ENCODE data around the gene FAM210A. TPM values are rescaled to one million over a fixed set of nuclear protein-coding genes. Genes with fewer than 3 reads are reported as not detected.

FAM210A gene
- total RNA-seq, 1 experiment from 2014 or later, result 17.1 TPM

GRCh38 chr18:13622751-13623150, 103.6 kb downstream of the FAM210A start:
- Mint-ChIP-seq H3K9me3 (ENCODE audit: unreplicated experiment) (no peaks in the 10 kb centered on the region), H3K36me3 (ENCODE audit: insufficient read depth, unreplicated experiment) (no peaks in the 10 kb centered on the region), H3K4me3 (ENCODE audit: unreplicated experiment) (no peak overlapping the region), H3K27me3 (ENCODE audit: insufficient read depth, unreplicated experiment) (peaks cover 6% of the 10 kb centered on the region), H3K27ac (ENCODE audit: unreplicated experiment) (no peak overlapping the region), H3K4me1 (ENCODE audit: low read depth, unreplicated experiment) (no peaks in the 10 kb centered on the region)
- intact Hi-C loops (cut with micrococcal nuclease; ENCODE audit: unreplicated experiment), result loop anchor here (10.0 kb wide), 1 partner anchor 182 kb away; no protein-coding TSS in a partner anchor
- ChIA-PET CTCF (interaction anchor here (0.5 kb wide), 1 partner anchor 508 kb away, joined by 3 read pairs; no protein-coding TSS in a partner anchor), POLR2A (no interaction called here)
- H3K36me3 ChIP-seq (ENCODE audit: control insufficient read depth, insufficient read depth, low read length), result no peaks in the 10 kb centered on the region
- BruUV-seq (replicated peaks), result no TSS peak
- H3K4me1 ChIP-seq, result no peaks in the 10 kb centered on the region
- no peak for DNase-seq
- no peaks in the 10 kb centered on the region for H3K9me3 ChIP-seq
- H3K27me3 ChIP-seq (replicated peaks; ENCODE audit: control insufficient read depth, insufficient read depth, low read length), result no peaks in the 10 kb centered on the region
- H3K4me3 ChIP-seq (ENCODE audit: low read depth, low read length), result no peak overlapping the region
- no peak for TF ChIP-seq CTCF (IDR thresholded peaks at IDR 0.05; ENCODE audit: insufficient read depth in 1 of 2, low read depth in 1 of 2, low read length in 1 of 2, severe bottlenecking in 1 of 2, unreplicated experiment in 1 of 2)

- no peaks in the 10 kb centered on the region for H3K36me3 Mint-ChIP-seq (ENCODE audit: insufficient read depth, unreplicated experiment)
- TF ChIP-seq CTCF (IDR thresholded peaks at IDR 0.05; ENCODE audit: insufficient read depth in 1 of 2, low read depth in 1 of 2, low read length in 1 of 2, severe bottlenecking in 1 of 2, unreplicated experiment in 1 of 2), result no peak
- CTCF ChIA-PET, result interaction anchor here (0.7 kb wide), 1 partner anchor 66 kb away, joined by 5 read pairs; no protein-coding TSS in a partner anchor
- no TSS peak for BruUV-seq (replicated peaks)
- no peaks in the 10 kb centered on the region for H3K4me1 Mint-ChIP-seq (ENCODE audit: low read depth, unreplicated experiment)
- H3K27me3 ChIP-seq (replicated peaks; ENCODE audit: control insufficient read depth, insufficient read depth, low read length), result no peaks in the 10 kb centered on the region
- no peaks in the 10 kb centered on the region for H3K9me3 Mint-ChIP-seq (ENCODE audit: unreplicated experiment)
- no peak overlapping the region for H3K4me3 ChIP-seq (ENCODE audit: low read depth, low read length)
- H3K9me3 ChIP-seq, result no peaks in the 10 kb centered on the region
- no peak for DNase-seq
- intact Hi-C loops (cut with micrococcal nuclease; ENCODE audit: unreplicated experiment), result loop anchor here (10.0 kb wide), 1 partner anchor 183 kb away; no protein-coding TSS in a partner anchor
- H3K4me1 ChIP-seq, result no peaks in the 10 kb centered on the region
- POLR2A ChIA-PET, result no interaction called here
- no peaks in the 10 kb centered on the region for H3K36me3 ChIP-seq (ENCODE audit: control insufficient read depth, insufficient read depth, low read length)
- H3K4me3 Mint-ChIP-seq (ENCODE audit: unreplicated experiment), result no peak overlapping the region
- H3K27me3 Mint-ChIP-seq (ENCODE audit: insufficient read depth, unreplicated experiment), result peaks cover 6% of the 10 kb centered on the region
- H3K27ac Mint-ChIP-seq (ENCODE audit: unreplicated experiment), result no peak overlapping the region
Observed at GRCh38 chr18:13621886-13622619, 104.3 kb downstream of the FAM210A start.

- no peak overlapping the region for H3K27ac Mint-ChIP-seq (ENCODE audit: unreplicated experiment)
- Histone ChIP-seq H3K36me3 (ENCODE audit: control insufficient read depth, insufficient read depth, low read length) (no peaks in the 10 kb centered on the region), H3K4me1 (no peaks in the 10 kb centered on the region), H3K4me3 (ENCODE audit: low read depth, low read length) (no peak overlapping the region), H3K27me3 (replicated peaks; ENCODE audit: control insufficient read depth, insufficient read depth, low read length) (no peaks in the 10 kb centered on the region), H3K9me3 (no peaks in the 10 kb centered on the region)
- no TSS peak for BruUV-seq (replicated peaks)
- H3K4me1 Mint-ChIP-seq (ENCODE audit: low read depth, unreplicated experiment), result no peaks in the 10 kb centered on the region
- POLR2A ChIA-PET, result no interaction called here
- intact Hi-C loops (cut with micrococcal nuclease; ENCODE audit: unreplicated experiment), result loop anchor here (10.0 kb wide), 1 partner anchor 183 kb away; no protein-coding TSS in a partner anchor
- no peaks in the 10 kb centered on the region for H3K9me3 Mint-ChIP-seq (ENCODE audit: unreplicated experiment)
- no peak overlapping the region for H3K4me3 Mint-ChIP-seq (ENCODE audit: unreplicated experiment)
- TF ChIP-seq CTCF (IDR thresholded peaks at IDR 0.05; ENCODE audit: insufficient read depth in 1 of 2, low read depth in 1 of 2, low read length in 1 of 2, severe bottlenecking in 1 of 2, unreplicated experiment in 1 of 2), result no peak
- CTCF ChIA-PET, result interaction anchor here (0.7 kb wide), 1 partner anchor 66 kb away, joined by 5 read pairs; no protein-coding TSS in a partner anchor
- H3K27me3 Mint-ChIP-seq (ENCODE audit: insufficient read depth, unreplicated experiment), result peaks cover 6% of the 10 kb centered on the region
- DNase-seq, result no peak
- H3K36me3 Mint-ChIP-seq (ENCODE audit: insufficient read depth, unreplicated experiment), result no peaks in the 10 kb centered on the region
Observed at GRCh38 chr18:13621446-13621849, 104.9 kb downstream of the FAM210A start.

Measured in Caco-2 (cell line).